Peyer's patch (tissue), 4 donors: Measurements from ENCODE around the gene RPL3.

ENCODE experiments used
- POLR2A ChIP-seq, 2 donors: fragments of 450-650 bp; IDR thresholded peaks; one replicate each; pipeline ENCODE4 v1.5.1; 2017; ENCODE audit warnings: antibody characterized with exemption in 2 of 2, mild to moderate bottlenecking in 2 of 2, moderate library complexity in 2 of 2
- TF ChIP-seq, protein P1 (sequence below), 6 experiments: fragments of 450-650 bp in 4 of 6; fragments of 200-600 bp in 2 of 6; sonication (generic) in 1 of 6; IDR thresholded peaks; one replicate each; pipeline ENCODE4 v1.5.1; 2017 to 2019; ENCODE audit warnings: antibody characterized with exemption in 6 of 6, mild to moderate bottlenecking in 3 of 6, moderate library complexity in 1 of 6

- TF ChIP-seq, protein P1, sequence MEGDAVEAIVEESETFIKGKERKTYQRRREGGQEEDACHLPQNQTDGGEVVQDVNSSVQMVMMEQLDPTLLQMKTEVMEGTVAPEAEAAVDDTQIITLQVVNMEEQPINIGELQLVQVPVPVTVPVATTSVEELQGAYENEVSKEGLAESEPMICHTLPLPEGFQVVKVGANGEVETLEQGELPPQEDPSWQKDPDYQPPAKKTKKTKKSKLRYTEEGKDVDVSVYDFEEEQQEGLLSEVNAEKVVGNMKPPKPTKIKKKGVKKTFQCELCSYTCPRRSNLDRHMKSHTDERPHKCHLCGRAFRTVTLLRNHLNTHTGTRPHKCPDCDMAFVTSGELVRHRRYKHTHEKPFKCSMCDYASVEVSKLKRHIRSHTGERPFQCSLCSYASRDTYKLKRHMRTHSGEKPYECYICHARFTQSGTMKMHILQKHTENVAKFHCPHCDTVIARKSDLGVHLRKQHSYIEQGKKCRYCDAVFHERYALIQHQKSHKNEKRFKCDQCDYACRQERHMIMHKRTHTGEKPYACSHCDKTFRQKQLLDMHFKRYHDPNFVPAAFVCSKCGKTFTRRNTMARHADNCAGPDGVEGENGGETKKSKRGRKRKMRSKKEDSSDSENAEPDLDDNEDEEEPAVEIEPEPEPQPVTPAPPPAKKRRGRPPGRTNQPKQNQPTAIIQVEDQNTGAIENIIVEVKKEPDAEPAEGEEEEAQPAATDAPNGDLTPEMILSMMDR (IDR thresholded peaks at IDR 0.05), result no peak
- TF ChIP-seq POLR2A (IDR thresholded peaks at IDR 0.05), result no peak
Observed at GRCh38 chr22:39296535-39296934, 22.9 kb downstream of the RPL3 start.
